NCI-H2171 (cell line): ENCODE measurements around the gene FNDC3B.
"Not testable (repeated sequence)": the region's sequence is repeated elsewhere in the genome, so short reads cannot be mapped to it uniquely, and the experiment has no call there.

Experiments used
- DNase-seq: peaks from one replicate; lab custom pipeline; 2025; lab: John Stamatoyannopoulos, UW

The FNDC3B gene

GRCh38 chr3:172239218-172239790, 199.9 kb downstream of the FNDC3B start:
- no peak for DNase-seq

- no peak for DNase-seq
These were observed 202.0 kb downstream of the FNDC3B start for GRCh38 chr3:172241405-172241804.

- not testable (repeated sequence) for DNase-seq
These were observed 203.1 kb downstream of the FNDC3B start for GRCh38 chr3:172242471-172242870.

- DNase-seq, result not testable (repeated sequence)
These were observed 204.0 kb downstream of the FNDC3B start for GRCh38 chr3:172243376-172243775.

GRCh38 chr3:172244011-172244410, 204.6 kb downstream of the FNDC3B start:
- DNase-seq, result no peak

GRCh38 chr3:172245241-172245640, 205.9 kb downstream of the FNDC3B start:
- DNase-seq, result no peak

GRCh38 chr3:172246107-172246844, 206.9 kb downstream of the FNDC3B start:
- DNase-seq, result no peak

- no peak for DNase-seq
These were observed 208.3 kb downstream of the FNDC3B start for GRCh38 chr3:172247525-172248274.

GRCh38 chr3:172249039-172249438, 209.7 kb downstream of the FNDC3B start:
- DNase-seq, result no peak

GRCh38 chr3:172251211-172251610, 211.8 kb downstream of the FNDC3B start:
- DNase-seq, result no peak

- DNase-seq, result no peak
These were observed 213.8 kb downstream of the FNDC3B start for GRCh38 chr3:172253200-172253599.

GRCh38 chr3:172254542-172254941, 215.2 kb downstream of the FNDC3B start:
- DNase-seq, result no peak

GRCh38 chr3:172255321-172255720, 215.9 kb downstream of the FNDC3B start:
- DNase-seq, result not testable (repeated sequence)

- no peak for DNase-seq
These were observed 216.8 kb downstream of the FNDC3B start for GRCh38 chr3:172256101-172256734.

GRCh38 chr3:172257648-172258400, 218.4 kb downstream of the FNDC3B start:
- no peak for DNase-seq

GRCh38 chr3:172258624-172259023, 219.2 kb downstream of the FNDC3B start:
- no peak for DNase-seq

- no peak for DNase-seq
These were observed 219.7 kb downstream of the FNDC3B start for GRCh38 chr3:172259111-172259541.

GRCh38 chr3:172259726-172260248, 220.4 kb downstream of the FNDC3B start:
- DNase-seq, result no peak

GRCh38 chr3:172260381-172260780, 221.0 kb downstream of the FNDC3B start:
- DNase-seq, result no peak

- DNase-seq, result no peak
These were observed 221.7 kb downstream of the FNDC3B start for GRCh38 chr3:172261054-172261453.

GRCh38 chr3:172262991-172263608, 223.7 kb downstream of the FNDC3B start:
- no peak for DNase-seq
